Astrocyte of the cerebellum (primary cell): Measurements from ENCODE around the gene BHLHE41.

Experiments used
- DNase-seq: peaks from one replicate; pipeline ENCODE4 v3.0.0-alpha.2; 2011; ENCODE audit warnings: low read depth
- H3K4me3 ChIP-seq: 2 replicates; pipeline ENCODE4 v1.5.1; 2011; ENCODE audit warnings: mild to moderate bottlenecking, low read depth, low read length, moderate library complexity
- in situ Hi-C: cut with HindIII; loops from 2 replicates; pipeline ENCODE4 v1.10.0; 2017; ENCODE audit warnings: low sequenced_read_pairs
- TF ChIP-seq, protein P1 (sequence below): IDR thresholded peaks from 2 replicates; pipeline ENCODE4 v1.5.1; 2012; ENCODE audit warnings: low read length, low read depth, moderate library complexity, mild to moderate bottlenecking; ENCODE audit errors: missing control alignments

BHLHE41 gene

DNA sequence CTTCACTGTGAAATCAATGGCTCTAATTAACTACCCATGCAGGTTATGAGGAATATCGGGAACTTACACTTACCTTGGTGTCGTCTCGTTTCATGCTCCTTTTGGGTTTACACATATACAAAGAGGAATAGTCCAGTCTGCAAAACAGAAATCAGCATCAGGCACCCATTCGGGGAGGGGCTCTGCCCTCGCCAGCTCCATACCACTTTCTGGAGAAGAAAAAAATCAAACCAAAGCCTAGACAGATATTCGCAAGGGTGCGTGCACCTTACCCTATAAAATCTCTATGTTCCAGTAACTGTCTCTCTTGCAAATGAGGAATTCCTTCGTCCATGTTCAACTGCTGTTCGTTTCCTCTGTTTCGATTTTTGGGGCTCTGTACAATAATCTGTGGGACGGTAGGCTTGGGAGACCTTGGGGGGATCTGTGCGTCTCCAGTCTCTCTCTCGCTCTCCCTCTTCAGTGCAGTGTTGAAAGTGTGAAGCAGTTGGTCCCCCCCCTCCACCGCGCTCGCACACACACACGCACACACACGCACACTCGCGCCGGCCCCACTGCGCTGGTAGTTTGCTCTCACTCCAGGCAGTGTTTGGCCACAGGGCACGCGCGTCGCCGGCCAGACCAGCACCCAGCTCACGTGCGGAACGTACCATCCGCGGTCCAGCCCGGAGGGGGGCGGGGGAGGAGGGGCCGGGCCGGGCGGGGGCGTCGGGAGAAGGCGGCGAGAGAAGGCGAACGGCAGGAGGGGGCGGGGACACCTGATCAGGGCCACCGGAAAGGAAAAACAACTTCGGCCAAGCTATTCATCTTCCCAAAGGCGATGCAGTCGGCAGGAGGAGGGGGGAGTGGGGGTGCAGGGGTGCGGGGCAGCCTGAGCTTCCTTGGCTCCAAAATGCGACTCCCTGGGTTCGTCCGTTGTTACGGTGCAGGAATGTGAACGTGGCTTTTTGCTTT, at the start of gene BHLHE41:
BHLHE41 (minus strand) TSS at position 592 of the 954 bp plus-strand sequence; CDS start at position 334, 258 bp downstream.
- DNase-seq = no peak
- H3K4me3 ChIP-seq = peak within 1 kb of the TSS; percentile 66
- in situ Hi-C loops = loop anchor here (25.0 kb wide), 1 partner anchor 513 kb away; no protein-coding TSS in a partner anchor
- TF ChIP-seq, protein P1, sequence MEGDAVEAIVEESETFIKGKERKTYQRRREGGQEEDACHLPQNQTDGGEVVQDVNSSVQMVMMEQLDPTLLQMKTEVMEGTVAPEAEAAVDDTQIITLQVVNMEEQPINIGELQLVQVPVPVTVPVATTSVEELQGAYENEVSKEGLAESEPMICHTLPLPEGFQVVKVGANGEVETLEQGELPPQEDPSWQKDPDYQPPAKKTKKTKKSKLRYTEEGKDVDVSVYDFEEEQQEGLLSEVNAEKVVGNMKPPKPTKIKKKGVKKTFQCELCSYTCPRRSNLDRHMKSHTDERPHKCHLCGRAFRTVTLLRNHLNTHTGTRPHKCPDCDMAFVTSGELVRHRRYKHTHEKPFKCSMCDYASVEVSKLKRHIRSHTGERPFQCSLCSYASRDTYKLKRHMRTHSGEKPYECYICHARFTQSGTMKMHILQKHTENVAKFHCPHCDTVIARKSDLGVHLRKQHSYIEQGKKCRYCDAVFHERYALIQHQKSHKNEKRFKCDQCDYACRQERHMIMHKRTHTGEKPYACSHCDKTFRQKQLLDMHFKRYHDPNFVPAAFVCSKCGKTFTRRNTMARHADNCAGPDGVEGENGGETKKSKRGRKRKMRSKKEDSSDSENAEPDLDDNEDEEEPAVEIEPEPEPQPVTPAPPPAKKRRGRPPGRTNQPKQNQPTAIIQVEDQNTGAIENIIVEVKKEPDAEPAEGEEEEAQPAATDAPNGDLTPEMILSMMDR = no peak

DNA sequence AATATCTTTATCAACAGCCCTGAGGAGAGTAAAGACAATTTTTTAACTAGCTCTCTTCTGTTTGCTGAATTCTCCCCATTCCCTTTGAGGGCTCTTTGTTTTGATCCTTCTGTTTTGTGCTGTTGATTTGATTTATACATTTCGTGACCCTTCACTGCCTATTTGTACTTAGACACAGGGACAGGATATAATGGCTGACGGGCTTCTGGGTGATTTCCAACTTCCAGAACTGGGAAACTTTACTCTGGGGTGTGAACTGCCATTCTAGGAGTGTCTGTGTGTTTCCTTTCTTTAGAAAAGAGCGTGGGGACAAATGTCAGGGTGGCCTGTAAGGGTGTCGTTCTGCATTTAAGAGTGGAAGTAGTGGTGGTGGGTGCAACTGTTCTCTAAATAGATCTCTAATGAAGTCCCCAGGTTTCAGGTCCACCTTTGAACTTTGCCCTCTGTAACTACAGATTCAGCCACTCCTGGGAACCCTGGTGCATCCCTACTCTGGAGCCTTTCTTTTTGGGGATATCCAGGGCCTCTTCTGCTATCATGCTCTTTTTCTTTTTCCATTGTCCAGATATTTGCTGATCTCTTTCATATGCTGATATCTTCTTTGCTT, 48.2 kb upstream of the BHLHE41 start:
- H3K4me3 ChIP-seq = no peak overlapping the region
- in situ Hi-C loops = no loop called here
- TF ChIP-seq, protein P1 = no peak
- no peak for DNase-seq

DNA sequence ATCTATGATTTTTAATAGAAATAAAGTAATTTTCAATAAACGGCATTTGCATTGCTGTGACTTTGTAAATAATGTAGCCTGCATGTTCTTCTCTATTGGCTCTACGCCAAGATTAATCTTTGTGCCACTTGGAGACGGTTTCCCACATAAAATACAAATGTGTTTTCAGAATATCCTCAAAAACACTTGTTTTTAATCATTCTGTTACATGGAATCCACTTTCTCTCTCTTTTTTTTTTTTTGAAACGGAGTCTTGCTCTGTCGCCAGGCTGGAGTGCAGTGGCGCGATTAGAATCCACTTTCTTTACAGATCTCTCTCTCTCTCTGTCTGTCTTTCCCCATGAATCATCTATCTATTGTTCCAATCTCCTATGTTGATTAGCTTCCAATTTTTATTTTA, 47.7 kb upstream of the BHLHE41 start:
- TF ChIP-seq, protein P1 = no peak
- no peak overlapping the region for H3K4me3 ChIP-seq
- in situ Hi-C loops = no loop called here
- no peak for DNase-seq

DNA sequence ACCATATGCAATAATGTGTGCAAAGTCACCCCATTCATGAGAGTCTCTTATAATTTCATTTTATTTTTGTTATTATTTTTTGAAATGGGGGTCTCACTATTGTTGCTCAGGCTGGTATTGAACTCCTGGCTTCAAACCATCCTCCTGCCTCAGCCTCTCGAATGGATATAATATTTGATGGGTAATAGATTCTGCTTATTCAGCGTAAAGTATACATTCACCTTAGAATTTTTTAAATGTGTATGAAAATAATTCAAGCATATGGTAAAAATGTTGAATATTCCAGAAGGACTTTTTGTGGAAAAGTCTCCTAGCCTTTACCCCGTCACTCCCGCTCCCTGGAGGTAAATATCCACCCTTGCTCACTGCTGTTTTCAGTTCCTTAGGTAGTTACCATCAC, 47.2 kb upstream of the BHLHE41 start:
- H3K4me3 ChIP-seq = no peak overlapping the region
- in situ Hi-C loops = no loop called here
- TF ChIP-seq, protein P1 = no peak
- DNase-seq = no peak

DNA sequence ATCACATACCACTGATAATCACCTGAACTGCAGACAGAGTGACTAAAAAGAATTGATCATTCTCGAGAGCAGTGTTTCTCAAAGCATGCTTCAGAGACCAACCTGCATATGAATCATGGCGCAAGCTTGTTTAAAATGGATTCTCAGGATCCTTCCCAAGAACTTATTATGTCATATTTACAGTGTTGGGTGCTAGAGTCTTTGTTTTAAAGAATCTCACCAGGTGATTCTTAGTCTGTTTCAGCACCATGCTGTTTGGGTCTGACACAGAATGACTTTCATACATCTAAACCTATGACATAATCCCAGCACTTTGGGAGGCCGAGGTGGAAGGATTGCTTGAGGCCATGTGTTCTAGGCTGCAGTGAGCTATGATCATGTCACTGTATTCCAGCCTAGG, 39.3 kb upstream of the BHLHE41 start:
- TF ChIP-seq, protein P1 = no peak
- in situ Hi-C loops = no loop called here
- DNase-seq = no peak
- H3K4me3 ChIP-seq = no peak overlapping the region

DNA sequence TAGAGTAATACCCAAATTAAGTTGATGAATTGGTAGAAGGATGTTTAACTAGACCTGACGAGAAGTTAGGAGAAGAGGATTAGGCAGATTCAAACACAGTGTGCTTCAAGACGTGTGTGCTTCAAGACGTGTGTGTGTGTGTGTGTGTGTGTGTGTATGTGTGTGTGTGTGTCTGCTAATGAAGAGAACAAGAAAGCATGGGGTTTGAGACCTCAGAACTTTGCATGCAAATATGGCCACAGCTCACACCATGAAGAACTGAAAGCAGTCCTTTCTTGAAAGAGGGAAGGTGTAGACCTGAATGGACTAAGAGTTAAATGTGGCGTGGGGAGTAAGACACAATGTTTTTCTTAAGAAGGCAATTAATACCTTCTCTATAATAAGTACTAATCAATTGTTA, 38.1 kb upstream of the BHLHE41 start:
- TF ChIP-seq, protein P1 = no peak
- in situ Hi-C loops = no loop called here
- no peak for DNase-seq
- no peak overlapping the region for H3K4me3 ChIP-seq
